Activated CD8-positive, alpha-beta memory T cell treated with anti-CD3 and anti-CD28 coated beads, Interleukin-2, amount 50 U/mL, for 24 hours (primary cell): ENCODE measurements around the gene ZNF497.
"Not testable (repeated sequence)": the region's sequence is repeated elsewhere in the genome, so short reads cannot be mapped to it uniquely, and the experiment has no call there.

Experiments used
- DNase-seq: peaks from one replicate; pipeline ENCODE4 v3.0.0-alpha.2; 2020; ENCODE audit errors: extremely low read depth

Gene ZNF497

DNA sequence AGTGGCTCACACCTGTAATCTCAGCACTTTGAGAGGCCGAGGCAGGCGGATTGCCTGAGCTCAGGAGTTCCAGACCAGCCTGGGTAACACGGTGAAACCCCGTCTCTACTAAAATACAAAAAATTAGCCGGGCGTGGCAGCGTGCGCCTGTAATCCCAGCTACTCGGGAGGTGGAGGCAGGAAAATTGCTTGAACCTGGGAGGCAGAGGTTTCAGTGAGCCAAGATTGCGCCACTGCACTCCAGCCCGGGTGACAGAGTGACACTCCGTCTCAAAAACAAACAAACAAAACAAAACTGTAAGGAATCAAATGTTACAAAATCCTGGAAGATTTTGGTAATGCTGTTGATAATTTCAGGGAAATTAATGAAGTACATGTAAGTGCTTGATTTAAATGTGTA is 14.5 kb downstream of the ZNF497 start:
- not testable (repeated sequence) for DNase-seq

DNA sequence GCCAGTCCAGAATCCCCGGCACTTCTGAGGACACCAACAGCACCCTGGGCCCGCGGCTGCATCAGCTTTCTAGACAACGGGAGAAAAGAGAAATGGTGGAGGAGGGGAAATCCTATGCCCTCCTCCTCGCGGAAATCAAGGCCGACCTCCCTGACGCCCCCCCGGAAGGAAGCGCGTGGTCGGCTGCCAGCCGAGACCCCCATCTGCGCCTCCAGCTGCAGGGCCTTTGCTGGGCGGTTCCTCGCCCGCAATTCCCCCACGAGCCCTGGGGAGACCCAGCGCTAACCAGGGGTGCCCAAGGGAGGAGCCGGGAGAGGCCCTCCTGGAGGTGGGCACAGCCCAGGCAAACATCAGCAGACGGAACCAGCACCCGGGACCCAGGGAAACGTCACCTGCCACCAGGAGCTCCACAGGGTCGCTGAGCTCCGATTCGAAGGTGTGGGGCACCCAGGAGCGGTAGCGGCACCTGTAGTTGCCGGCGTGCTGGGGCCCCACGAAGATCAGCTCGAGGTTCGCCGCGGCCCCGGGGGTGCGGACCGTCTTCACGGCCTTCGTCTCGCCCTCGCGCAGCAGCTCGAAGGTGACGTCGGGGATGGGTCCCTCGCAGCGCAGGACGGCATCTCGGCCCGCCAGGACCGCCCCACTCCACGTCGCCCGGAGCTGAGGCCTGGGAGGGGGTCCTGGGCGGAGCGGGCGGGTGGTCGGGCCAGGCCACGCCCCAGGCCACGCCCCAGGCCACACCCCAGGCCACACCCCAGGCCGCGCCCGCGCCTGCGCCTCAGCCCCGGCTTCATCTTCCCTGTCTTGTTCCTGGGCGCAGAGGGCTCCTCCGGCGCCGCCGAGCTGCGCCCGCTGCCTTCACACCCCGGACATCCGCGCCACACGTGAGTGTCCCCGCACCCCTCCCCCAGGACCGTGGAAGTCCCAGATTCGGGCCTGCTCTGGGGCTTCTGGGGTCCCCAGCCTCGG is 15.3 kb downstream of the ZNF497 start:
- peak; percentile 20 for DNase-seq

DNA sequence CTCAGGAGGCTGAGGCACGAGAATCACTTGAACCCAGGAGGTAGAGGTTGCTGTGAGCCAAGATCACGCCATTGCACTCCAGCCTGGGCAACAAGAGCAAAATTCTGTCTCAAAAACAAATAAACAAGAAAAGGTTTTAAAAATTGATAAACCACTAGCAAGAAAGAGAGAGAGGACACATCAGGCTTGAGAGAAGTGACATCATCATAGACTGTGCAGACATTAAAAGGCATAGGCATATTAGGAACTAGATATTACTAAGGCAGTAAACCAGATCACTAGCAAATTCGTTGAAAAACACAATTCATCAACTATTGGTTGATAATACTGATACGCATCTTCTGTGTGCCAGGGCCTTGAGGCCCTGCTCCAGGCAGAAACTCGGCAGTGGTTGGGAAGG is 17.0 kb downstream of the ZNF497 start:
- DNase-seq = no peak

DNA sequence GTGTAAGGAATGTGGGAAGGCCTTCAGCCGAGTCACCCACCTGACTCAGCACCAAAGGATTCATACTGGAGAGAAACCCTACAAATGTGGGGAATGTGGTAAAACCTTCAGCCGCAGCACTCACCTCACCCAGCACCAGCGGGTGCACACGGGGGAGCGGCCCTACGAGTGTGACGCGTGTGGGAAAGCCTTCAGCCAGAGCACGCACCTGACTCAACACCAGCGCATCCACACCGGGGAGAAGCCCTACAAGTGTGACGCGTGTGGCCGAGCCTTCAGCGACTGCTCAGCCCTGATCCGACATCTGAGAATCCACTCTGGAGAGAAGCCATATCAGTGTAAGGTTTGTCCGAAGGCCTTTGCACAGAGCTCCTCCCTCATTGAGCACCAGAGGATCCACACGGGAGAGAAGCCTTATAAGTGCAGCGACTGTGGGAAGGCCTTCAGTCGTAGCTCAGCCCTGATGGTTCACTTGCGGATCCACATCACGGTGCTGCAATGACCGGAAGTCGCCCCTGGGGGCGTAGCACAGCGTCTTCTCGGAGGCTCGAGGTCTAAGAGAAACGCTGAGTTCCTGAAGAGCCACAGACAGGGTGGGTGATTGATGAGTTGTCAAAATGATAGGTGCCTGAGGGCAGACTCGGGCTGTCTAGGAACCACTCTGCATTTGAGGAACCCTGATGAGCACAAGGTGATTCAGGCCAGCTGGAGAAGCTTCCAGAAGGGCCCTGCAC is 23.6 kb downstream of the ZNF497 start:
- DNase-seq = no peak

DNA sequence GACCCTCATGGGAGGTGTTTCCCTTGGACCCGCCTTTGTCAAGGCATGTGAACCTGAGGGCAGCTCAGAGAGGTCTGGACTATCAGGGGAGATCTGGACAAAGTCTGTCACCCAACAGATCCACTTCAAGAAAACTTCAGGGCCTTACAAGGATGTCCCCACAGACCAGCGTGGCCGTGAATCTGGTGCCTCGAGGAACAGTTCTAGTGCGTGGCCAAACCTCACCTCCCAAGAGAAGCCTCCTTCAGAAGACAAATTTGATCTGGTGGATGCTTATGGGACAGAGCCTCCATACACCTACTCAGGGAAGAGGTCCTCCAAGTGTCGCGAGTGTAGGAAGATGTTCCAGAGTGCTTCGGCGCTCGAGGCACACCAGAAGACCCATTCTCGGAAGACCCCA is 24.2 kb downstream of the ZNF497 start:
- no peak for DNase-seq

DNA sequence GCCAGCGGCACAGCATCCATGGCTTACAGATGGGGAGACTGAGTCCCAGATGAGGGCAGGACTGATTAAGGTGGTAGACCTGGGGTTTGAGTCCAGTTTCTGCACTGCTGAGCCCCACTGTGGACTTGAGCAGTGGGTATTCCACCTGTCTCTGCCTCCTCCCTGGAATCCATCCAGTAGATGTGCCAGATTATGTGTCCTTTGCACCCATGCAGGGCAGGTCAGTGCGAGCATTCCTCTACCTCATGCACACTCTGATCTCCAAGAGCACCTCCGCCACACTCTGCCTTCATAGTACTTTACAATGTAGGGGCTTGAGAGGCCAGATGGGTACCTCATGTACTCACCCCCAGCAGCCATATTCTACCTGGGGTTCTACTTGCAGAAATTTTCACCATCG is 25.7 kb downstream of the ZNF497 start:
- no peak for DNase-seq

DNA sequence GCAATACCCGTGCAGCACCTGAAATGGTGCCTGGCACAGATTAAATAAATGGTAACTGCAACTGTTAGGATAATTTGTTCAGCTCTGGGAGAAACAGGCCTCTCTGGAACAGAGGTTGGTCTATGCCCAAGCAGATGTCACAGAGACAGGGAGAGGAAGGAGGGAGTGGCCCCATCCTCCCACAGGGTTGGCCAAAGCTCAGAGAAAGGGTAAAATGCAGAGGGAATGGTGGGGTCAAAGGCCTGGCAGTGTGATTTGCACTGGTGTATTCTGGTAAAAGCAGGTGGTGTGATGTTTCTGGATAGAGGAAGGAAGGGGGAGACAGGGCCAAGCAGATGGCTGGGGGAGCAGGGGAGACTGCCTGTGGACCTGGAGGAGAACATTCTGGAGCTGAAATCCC is 26.3 kb downstream of the ZNF497 start:
- DNase-seq = no peak

DNA sequence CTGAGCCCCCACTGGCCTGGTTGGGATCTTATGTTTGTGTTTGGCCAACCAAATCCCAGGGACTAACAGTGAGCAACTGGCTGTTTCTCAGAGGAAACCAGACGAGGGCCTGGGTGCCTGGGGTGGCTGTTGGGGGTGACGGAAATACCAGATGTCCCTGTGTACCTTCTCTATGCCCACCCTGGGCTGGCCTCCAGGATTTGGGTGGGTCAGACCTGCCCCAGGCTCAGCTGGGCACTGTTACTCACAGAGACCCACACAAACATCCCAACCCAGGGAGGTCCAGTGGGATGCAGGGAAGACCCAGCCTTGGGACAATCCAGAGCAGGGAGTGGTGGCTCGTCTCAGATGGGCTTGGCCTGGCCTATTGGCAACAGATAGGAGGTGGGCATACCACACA is 26.9 kb downstream of the ZNF497 start:
- no peak for DNase-seq

DNA sequence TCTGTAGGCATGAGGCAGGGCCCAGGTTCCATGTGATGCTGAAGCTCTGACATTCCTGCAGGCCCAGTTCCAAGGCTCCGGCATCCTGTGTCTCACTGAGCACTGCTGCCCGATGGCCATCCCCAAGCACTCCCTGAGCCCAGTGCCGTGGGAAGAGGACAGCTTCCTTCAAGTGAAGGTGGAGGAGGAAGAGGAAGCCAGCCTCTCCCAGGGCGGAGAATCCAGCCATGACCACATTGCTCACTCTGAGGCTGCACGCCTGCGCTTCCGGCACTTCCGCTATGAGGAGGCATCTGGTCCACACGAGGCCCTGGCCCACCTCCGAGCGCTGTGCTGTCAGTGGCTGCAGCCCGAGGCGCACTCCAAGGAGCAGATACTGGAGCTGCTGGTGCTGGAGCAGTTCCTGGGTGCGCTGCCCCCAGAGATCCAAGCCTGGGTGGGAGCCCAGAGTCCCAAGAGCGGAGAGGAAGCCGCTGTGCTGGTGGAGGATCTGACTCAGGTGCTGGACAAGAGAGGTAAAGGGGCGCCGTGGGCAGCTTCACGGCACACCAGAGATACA is 27.8 kb downstream of the ZNF497 start:
- DNase-seq = no peak

DNA sequence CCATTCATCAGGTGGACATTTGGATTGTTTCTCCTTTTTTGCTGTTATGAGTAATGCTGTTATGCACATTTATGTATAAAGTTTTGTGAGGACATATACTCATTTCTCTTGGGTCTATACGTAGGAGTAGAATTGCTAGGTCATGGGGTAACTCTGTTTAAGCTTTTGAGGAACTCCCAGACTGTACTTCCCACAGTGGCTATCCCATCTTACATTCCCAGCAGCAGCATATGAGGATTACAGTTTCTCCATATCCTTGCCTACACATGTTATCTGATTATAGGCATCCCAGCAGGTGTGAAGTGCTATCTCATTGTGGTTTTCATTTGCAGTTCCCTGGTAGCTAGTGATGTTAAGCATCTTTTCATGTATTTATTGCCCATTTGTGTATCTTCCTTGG is 29.9 kb downstream of the ZNF497 start:
- no peak for DNase-seq

DNA sequence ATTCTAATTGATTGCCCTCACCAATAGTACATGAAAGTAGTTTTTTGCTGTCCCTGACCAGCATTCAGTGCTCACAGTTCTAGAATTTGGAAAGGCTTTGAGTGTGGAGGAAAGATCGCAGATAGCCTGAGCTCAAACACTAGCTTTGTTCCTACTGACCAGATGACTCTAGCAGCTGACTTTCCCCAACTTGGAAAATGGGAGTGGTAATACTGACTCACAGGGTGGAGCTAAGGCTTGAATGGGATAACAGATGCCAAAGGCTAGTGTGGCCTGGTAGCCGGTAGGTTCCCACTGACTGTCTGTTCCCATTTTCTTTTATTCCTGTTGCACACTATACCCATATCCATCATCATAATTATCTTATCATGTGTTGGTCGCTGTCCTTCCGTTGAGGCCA is 32.1 kb downstream of the ZNF497 start:
- no peak for DNase-seq

DNA sequence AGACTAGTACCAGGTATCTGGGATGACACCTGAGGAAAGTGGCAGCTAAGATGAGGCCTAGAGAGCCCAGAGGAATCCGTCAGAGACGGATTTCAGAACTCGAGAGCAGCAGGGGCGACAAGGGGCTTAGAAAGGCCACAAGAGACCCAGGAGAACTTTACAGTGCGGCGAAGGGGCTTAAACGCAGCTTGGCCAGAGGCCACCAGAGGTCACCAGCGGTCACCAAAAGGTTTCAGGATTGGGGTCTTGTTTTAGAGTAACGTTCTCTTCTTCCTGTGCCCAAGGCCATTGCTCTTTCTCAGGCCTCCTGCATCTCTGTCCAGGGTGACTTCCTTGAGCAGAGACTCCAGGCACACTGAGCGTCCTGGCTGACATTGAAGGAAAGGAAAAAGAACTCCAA is 33.6 kb downstream of the ZNF497 start:
- no peak for DNase-seq

DNA sequence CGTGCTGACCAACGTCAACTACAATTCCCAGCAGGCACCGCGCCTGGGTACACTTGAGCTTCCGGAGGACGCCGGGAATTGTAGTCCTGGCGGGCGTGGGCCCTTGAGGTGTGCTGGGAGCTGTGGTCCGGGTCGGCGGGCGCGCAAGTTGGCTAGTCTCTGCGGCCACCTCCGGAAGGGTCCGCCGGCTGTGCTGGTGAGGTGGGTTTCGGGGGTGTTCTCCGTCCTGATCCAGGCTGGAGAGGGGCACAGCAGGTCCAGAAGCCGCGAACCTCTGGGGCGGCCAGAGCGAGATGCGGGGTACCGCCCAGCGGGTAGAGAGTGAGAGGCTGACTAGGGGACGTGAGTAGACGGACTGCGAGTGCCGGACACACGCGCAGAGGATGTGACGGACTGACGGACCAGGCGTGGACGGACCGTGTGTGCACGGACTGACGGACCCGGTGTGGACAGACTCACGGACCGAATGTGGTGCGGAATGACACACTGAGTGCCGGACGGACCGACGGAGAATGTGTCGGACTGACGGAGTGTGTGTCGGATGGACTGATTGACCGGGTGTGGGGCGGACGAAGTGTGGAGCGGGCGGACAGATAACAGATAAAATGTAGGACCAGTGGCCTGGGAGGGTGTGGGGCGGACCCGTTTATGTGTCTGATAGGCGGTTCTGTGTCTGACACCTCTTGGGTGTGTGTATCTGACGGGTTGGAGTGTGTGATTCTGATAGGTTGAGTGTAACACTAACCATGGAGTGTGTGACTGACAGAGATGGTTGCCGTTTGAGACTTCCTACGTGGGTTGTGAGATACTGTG is 35.4 kb downstream of the ZNF497 start, which contains the start of gene ZSCAN22:
Gene ZSCAN22, plus strand, starts transcription at position 81 of the 813 bp plus-strand sequence. CDS start 7,809 bp downstream, outside the sequence.
- DNase-seq = peak; percentile 75

DNA sequence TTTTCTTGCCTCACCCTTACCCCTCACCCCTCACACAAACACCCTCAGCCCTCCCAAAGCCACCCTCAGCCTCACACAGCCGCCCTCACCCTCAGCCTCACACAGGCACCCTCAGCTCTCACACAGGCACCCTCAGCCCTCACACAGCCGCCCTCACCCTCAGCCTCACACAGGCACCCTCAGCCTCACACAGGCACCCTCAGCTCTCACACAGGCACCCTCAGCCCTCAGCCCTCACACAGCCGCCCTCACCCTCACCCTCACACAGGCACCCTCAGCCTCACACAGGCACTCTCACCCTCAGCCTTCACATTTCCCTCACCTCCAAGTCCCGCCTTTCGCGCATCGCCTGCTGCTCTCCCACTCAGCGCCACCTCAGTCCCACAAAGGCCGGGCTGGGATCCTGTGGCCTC is 36.0 kb downstream of the ZNF497 start:
- no peak for DNase-seq

DNA sequence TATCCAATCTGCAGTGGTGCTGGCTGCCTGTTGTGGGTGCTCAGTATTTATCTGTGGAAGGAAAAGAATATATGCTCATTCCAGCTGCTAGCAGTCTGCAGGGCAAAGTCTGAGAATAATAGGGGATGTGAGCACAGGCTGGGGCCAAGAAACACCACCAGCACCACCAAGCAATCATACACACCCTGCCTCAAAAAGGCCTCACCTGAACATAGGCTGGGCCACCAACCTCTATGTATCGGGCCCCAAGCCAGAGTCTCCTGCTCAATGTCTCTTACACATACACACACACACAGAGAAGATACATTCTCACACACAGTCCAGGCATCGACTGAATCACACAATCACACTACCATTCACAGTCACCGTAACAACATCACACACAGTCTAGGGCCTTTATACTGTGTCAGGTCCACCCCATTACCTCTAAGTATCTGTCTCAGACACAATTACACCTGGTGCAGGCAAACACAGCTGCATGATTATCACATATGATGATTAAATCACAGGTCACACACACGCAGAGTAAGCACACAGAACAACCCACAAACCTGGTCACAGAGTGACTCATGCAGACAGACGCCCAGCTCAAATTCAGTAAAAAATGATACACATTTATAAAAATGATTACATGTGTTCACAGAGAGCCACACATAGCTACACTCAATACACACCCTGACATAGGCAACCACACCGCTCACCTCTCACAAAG is 37.1 kb downstream of the ZNF497 start:
- no peak for DNase-seq

DNA sequence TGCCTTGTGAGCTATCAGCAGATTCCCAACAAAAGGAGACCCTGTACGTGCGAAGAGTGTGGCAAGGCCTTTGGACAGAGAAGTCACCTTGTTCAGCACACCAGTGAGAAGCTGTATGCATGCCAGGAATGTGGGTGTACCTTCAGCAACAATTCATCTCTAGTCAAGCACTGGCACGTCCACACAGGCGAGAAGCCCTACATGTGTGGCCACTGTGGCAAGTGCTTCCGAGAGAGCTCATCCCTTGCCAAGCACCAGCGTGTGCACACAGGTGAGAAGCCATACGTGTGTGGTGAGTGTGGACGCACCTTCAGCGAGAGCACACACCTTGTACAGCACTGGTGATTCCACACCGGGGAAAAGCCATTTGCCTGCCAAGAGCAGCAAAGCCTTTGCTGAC is 43.3 kb downstream of the ZNF497 start:
- DNase-seq = no peak

DNA sequence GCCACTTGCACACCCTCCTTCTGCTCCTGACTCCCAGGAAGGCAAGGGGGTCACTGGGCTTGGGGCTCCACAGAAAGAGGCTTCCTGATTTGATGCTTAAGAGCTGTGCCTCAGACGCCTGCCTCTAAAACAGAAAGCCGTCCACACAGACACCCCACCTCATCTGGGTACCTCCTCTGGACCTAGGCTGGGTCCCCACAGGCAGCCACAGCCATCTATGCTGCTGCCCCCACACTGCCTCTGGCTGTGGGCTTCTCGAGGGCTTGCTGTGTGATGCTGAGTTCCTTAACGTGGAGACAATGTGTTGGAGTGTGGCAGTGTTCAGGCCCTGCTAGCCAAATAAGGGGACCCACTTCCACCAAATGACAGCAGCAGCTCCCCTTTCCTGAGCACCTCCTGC is 44.3 kb downstream of the ZNF497 start:
- DNase-seq = no peak

DNA sequence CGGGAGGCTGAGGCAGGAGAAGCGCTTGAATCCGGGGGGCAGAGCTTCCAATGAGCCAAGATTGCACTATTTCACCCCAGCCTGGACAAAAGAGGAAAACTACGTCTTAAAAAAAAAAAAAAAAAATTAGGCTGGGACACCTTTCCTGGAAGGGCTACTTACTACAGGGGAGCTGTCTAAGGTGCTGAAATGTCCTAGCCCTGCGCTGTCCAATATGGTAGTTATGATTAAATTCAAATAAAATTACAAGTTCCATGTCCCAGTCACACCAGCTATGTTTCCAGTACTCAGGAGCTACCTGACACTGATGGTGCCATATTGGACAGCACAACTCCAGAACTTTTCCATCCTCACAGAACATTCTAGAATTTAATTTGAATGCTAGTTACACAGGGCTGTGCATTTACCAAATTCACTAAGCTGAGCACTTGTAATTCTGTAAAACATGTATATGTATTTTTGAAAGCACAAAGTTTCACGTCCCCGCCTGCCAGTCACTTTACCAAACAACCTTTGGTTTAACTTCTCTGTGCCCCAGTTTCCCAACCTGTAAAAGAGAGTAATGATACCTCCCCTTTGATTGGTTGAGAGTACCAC is 45.0 kb downstream of the ZNF497 start:
- no peak for DNase-seq

DNA sequence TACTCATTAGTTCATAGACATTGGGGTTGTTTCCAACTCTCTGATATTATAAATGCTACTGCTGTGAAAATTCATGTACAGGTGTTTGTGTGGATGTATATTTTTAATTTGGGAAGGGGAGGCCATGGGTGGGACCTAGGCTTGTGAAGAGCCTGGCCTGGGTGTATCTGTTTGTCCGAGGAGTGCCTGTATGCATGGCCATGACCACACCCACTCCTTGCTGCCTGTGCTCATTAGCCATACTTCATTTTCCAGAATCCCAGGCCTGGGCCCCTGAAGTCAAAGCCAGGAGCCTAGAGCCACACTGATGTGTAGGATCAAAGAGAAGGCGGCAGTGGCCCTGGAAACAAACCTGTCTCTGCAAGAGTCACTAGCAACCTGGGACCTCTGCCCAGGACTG is 47.0 kb downstream of the ZNF497 start:
- DNase-seq = no peak

DNA sequence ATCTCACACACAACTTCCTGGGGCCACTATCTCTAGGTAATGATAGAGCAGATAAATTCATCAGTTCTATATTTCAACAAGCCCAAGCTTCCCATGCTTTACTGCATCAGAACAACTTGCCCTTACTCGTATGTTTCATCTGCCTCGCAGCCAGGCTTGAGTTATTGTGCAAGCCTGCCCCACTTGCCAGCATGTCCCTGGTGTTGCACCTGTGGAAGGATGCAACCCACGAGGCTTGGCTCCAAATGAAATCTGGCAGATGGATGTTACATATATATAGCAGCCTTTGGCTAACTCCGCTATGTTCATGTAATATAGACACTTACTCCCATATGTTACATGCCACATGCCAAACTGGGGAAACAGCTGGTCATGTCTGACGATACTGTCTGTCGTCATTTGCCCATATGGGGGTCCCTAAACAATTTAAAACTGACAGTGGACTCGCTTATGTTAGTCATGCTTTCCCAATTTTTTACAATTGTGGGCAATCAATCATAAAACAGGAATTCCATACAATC is 51.1 kb downstream of the ZNF497 start:
- DNase-seq = no peak
